Measurements from ENCODE around the gene GRM5. TPM values are rescaled to one million over a fixed set of nuclear protein-coding genes. Genes with fewer than 3 reads are reported as not detected.

The GRM5 gene
- total RNA-seq, 2 donors from 2014 or later = not detected

DNA sequence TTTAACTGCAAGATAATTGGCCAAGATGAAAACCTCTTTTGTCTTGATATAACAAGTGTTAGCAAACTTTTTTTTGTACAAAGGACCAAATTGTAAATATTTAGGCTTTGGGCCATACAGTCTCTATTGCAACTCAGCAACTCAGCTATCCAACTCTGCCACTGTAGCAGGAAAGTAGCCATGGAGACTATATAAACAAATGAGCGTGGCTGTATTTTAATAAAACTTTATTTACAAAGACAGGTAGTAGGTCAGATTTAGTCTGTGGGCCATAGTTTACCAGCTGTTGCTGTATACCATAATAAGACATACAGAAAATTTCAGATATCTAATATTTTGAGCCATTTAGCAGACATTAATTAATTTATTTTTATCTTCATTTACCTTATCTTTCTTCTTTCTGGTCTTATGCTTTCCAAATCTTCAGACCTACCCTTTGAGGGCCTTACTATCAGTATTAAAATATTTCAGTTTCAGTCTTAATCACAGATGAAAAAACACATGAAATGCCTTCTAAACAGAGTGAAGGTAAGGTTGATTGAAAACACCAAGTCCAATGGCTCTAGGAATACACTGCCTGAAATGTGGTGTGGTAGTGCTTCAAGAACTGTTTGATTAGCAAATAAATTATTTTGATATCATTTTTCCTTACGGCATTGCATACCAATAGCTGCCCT, 471.4 kb downstream of the GRM5 start:
- intact Hi-C loops (cut with DNase I, micrococcal nuclease) = no loop called here
- ATAC-seq = no peak
- no peak for DNase-seq

DNA sequence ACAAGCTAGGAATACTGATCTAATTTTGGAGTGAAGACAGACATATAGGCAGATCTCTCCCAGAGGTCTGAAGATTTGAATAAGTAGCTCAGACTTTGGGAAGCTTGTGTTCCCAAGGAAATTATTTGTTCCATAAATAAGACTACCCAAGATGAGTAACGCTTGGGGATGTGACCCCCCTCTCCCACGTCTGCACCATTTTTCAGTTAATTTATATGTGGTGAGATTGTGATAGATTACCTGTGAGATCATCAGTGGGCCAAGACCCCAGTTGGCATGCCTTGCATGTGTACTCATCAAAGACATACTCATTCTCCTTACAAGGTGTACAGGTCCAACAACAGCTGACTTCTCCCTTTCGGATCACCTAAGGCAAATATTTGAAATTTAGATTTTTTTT, 475.4 kb downstream of the GRM5 start:
- intact Hi-C loops (cut with DNase I, micrococcal nuclease) = no loop called here
- no peak for DNase-seq
- no peak for ATAC-seq

DNA sequence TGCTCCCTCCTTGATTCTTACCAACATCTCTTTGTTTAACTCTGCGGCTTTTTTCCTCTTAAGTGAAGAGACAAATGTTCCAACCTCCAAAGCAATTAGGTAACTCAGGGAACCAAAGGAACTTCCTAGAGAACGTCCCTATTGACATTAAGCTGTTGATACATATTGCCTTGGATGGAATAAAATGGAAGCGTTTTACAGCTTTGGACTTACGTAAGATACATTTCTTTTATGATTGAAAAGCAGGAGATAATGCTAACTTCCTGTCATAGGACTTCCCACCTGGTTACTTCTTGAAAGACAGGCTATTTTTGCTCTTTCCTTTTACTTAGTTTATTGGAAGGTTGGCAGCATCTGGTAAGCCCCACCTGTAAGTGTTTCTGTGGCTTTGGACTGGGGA, 482.5 kb downstream of the GRM5 start:
- DNase-seq = no peak

DNA sequence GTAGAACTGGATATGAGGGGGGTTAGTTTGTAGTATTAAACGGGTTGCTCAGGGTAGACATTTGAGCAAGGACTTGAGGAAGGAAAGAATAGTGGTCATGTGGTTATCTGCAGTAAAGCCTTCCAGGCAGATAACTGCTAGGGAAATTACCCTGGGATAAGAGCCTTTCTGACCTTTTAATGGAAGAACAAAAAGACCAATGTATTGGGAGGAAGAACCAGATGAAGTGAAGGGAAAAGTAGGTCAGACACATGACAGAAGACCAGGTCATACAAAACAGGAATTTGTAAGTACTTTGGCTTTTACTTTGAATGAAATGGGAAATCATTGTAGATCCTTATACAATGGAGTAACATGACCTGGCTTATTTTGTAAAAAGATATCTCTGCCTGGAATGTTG, 486.3 kb downstream of the GRM5 start:
- intact Hi-C loops (cut with DNase I, micrococcal nuclease) = no loop called here
- DNase-seq = no peak
- no peak for ATAC-seq

More for the DNA sequence above, 482.5 kb downstream of the GRM5 start:
- peak; percentile 96 for ATAC-seq
- intact Hi-C loops (cut with DNase I, micrococcal nuclease) = no loop called here

DNA sequence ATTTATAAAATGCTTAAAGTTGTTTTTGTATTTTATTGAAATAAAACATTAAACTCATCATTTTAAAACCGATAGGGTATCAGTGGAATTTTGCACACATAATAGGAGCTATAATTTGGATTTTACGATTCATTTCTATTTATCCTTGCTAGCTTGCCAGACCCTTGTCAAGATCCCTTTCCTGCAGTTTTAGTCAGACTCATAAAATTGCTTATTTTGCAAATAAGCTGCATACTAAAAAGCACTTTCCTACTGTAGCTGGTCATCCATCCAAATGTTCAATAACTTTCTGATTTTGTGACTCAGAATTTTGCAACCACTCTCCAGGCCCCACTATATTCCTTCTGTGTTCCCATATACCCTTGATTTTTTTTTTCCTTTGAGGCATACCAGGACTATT, 489.0 kb downstream of the GRM5 start:
- no peak for DNase-seq
- intact Hi-C loops (cut with DNase I, micrococcal nuclease) = no loop called here

DNA sequence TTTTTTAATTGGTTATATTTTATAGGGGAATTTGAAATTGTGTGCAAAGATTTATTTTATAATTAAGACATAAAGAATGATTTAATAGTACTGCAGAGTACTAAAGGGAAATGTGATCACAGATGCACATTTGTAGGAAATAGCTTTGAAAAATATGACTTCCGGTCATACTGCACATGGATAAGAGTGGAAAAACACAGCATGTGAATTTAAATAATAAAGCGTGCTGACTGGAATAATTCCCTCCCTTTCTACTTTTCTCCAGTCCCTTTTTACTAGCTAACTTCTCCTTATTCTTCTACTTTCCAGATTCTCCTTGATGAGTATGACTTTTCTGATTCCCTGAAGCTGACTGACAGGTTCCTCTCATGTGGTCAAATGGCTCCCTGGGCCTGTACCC, 489.9 kb downstream of the GRM5 start:
- DNase-seq (no peak), ATAC-seq (no peak)
- intact Hi-C loops (cut with DNase I, micrococcal nuclease) = no loop called here

More for the DNA sequence above, 489.0 kb downstream of the GRM5 start:
- ATAC-seq = no peak

DNA sequence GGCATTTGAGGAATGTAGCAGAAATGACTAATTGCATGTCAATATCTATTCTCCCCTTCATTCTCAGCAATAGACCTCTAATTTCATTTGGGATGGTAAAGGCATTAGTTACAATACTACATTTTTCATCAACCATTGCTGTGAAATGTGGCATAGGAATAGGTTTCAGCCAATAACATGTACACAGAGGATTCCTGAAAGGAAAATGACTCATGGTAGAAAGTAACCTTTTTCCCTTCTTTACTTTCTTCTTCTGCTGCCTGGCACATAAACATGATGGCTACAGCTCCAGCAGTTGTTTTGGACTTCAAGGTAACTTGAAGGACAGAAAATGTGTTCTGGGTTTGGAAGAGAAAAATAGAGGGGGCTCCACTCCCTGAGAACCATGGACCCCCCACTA, 496.4 kb downstream of the GRM5 start:
- intact Hi-C loops (cut with DNase I, micrococcal nuclease) = no loop called here
- DNase-seq (no peak), ATAC-seq (no peak)

DNA sequence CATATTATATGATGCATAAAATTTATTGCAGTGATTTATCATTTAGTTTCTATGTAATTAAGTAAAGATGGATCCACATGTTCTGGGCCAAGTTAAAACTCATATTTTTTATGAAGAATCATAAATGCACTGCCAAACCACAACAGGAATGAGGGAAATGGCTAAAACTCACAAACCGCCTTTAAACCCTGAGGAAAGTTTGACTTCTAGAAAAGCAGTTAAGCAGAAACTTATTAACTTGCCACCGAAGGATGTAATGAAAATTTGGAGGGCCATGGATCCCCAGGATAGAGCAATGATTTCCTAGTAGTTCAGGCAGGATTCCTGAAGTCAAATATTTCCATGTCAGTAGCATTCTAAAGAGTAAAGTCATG, 510.0 kb downstream of the GRM5 start:
- intact Hi-C loops (cut with DNase I, micrococcal nuclease) = no loop called here
- ATAC-seq (no peak), DNase-seq (no peak)

DNA sequence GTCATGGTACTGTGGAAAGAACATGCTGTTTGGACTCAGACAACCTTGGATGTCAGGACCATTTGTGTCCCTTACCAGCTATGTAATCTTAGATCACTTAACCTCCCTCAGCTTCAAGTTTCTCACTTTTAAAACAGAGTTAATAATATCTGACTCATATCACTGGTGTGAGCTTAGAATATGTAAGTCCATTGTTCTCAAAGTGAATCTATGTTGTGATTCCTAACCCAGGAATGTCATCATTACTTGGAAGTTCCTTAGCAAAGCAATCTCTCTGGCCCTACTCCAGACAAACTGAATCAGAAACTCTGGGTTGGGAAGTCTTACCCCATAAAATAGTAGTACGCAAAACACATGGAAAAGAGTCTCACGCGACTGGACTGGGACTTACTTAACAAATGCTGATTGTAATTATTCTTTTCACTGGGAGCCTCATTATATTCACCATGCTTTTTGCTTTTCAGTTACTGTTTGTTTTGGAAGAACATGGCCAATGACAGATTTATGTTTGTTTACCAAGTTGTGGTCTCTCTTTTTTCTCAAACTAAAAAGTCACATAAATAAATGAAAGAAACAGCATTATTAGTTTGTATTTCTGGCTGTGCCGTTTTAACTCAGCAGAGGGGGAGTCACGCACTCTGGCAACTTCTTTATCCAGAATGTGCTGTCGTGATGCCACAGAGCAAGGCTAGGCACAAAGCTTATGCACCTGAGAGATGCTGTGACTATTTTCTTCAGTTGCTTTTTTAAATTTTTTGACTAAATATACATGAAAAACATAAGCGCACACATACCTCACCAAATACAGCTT, 510.6 kb downstream of the GRM5 start:
- DNase-seq (no peak), ATAC-seq (no peak)
- intact Hi-C loops (cut with DNase I, micrococcal nuclease) = no loop called here

DNA sequence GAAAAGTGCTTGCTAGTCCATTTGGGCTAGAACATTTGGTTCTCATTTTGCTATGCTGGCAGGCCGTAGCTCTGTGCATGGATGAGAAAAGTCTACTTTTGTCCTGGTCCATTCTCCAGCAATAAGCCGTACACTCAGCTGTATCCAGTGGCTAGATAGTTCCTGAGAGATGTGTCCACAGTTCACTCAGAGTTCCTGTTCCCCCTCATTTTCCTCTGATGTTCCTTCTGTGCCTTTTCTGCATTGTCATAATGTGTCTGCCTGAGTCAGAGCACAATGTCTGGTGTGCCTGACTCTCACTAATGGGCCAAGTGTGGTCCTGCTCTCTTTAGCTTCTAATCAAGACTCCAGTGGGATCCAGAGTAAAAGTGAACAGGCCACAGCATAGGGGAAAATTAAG, 512.6 kb downstream of the GRM5 start:
- intact Hi-C loops (cut with DNase I, micrococcal nuclease) = no loop called here
- no peak for ATAC-seq

DNA sequence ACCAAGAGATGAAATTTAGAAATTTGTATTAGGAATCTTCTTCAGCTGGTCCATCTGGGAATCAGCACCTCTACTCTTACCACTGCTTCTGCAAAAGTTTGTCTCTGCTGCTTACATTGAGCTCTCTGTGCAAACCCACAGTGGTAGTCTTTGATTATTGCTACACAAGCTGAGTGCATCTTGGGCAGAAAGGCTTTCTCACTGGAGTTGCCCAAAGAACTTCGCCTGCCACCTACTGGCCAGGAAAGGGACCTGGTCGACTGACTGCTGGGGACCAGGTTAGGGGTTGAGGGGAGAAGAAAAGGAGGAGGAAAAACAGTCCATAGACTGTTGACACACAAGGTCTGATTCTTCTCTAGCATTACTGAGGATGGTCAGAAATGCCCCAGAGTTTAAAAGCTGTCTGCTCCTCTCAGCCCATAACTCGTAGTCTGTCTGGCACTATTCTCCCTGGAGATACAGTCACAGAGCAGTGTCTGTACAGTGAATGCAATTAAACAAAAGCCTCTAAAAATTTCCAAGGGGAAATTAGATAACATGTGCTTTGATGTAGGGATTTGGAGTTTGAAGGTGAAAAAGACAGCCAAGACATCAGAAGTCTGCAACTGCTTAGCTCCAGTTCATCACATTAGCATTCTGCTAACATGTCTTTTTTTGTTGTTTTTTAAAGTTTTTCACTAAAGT, 513.3 kb downstream of the GRM5 start:
- peak; percentile 67 for ATAC-seq
- DNase-seq = peak in 1 of 2 donors; percentile 44
- intact Hi-C loops (cut with DNase I, micrococcal nuclease) = no loop called here

More for the DNA sequence above, 512.6 kb downstream of the GRM5 start:
- DNase-seq = no peak

DNA sequence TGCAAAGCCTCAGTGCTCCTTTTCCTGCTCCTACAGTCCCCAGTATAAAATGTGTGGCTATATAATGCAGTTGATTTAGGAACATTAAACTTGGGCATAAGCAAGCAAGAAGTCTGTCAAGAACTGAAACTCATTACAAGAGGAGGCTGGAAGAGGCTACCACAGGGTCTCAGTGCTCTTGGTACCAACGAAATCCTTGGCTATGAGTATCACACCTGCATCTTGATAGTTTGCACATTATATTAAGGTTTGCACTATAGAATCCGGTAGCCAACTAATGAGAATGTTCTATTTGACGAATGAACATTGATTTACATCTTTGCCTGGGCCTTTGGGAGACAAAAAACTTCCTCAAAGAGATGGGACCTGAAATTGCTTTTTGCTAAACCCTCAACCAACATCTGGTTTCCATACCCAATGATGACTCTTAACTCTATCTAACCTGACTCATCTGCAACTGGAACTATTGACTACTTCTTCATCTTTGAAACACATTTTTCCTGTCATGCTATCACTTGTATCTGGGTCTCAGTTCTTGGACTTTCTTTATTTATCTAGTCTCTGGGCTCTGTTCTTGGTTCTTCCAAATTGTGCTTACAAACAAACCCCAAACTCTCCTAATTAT, 521.0 kb downstream of the GRM5 start:
- ATAC-seq = no peak
- no peak for DNase-seq
- intact Hi-C loops (cut with DNase I, micrococcal nuclease) = loop anchor here in 1 of 2 donors (5.0 to 10.0 kb wide), 2 partner anchors 312 to 1190 kb away; no protein-coding TSS in a partner anchor

DNA sequence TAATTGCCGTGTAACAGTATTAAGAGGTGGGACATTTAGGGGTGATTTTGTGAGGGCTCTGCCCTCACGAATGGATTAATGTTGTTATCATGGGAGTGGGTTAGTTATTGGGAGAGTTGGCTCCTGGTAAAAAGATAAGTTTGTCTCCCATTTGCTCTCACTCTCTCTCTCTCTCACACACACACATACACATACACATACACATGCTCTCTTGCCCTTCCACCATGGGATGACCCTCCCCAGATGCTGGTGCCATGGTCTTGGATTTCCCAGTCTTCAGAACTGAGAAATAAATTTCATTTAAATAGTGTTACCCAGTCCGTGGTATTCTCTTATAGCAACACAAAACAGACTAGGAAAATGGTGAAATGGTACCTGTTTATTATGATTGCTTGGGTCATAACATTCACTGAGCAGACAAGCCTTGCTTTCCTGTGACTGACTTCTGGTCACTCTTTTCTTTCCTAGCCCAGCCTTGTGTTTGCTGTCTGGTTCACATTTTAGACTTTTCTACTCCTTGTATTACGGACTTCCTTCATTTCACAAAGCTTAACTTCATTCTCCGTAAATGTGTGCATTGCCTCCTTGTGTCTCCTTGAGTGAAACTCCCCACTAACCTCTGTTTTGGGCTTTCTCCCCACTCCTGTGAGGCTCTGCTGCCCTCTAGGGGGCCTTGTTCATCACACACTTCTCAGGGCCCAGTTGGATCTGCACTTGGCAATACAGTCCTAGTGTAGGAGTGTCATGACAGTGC, 521.7 kb downstream of the GRM5 start:
- peak; percentile 100 for ATAC-seq
- intact Hi-C loops (cut with DNase I, micrococcal nuclease) = loop anchor here in 1 of 2 donors (5.0 to 10.0 kb wide), 2 partner anchors 312 to 1189 kb away; no protein-coding TSS in a partner anchor
- DNase-seq = peak; percentile 61 to 81

DNA sequence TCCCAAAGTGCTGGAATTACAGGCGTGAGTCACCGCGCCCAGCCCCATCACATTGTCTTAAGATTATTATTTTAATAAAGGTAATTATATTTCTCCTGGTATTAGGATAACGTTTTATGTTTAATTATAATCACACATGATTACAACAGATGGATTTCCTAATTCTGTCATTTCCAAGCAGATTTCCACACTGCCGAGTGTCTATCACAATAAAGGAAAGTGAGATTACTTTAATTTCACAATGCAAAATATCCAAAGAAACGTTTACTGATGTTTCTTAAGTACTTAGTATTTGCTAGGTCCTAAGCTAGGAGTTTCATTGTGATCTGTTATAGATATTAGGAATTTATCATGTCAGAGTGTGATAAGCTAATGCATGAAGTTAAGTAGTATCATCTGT, 524.8 kb downstream of the GRM5 start:
- DNase-seq (no peak), ATAC-seq (no peak)
- intact Hi-C loops (cut with DNase I, micrococcal nuclease) = loop anchor here in 1 of 2 donors (5.0 to 10.0 kb wide), 2 partner anchors 309 to 1186 kb away; no protein-coding TSS in a partner anchor

DNA sequence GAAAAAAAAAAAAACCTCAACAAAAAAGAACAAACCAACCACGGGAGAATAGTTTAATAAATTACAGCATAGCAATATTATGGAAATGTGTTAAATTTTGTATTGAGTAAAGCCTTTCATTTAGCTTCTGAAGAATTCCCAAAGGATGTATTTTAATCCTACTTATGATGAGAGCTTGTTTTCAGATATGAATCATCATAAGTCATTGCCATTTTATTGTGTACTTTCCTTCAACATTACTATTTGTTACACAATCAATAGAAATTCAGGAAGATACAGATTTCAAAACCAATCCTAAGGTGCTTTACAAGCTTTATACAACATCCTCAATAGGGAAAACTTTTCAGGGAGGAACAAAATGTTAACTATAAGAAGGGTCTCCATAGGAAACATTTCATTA, 527.7 kb downstream of the GRM5 start:
- intact Hi-C loops (cut with DNase I, micrococcal nuclease) = no loop called here

DNA sequence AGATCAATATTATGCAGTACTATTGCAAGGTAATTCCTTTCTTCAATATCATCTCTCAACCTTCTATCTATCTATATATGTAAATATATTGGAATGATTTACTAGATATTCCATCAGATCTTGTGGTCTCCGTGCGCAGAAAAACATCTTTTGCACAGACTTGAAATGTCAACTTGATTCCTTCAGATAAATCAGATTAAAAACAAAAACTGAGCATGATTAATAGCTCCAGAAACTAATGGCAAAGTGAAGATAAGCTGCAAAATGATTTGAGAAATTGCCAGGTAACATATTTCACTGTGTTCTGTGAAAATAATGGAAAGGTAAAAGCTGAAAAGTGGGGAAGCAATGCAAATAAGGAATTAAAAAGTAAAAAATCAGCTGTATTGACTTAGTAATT, 528.2 kb downstream of the GRM5 start:
- ATAC-seq = no peak

More for the DNA sequence above, 527.7 kb downstream of the GRM5 start:
- no peak for DNase-seq
- no peak for ATAC-seq

DNA sequence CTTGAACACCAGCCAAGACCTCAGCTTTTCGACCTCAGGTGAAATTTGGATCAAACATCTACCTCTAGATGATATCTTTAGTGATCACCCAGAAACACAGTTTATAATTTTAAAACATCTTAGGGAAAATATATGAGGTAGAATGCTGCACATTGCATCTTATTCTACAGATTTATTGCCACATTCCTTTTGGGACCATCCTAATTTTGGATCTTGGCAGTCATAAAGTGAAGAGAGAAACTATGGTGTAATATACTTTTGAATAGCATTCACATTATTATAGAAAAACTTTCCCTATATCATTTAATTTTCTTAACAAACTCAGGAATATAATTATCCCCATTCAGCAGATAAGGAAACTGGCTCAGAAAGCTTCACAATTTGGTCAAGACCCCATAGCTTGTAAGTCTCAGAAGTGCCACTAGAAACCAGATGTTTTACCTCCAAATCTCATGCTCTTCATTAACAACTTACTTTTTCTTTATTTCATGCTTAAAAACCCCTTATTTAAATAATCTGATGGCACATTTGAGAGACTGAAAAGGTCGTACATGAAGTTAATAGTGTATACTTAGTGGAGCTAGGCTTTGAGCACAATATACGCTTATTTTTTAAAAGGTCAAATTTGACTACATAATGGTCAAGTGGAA, 529.0 kb downstream of the GRM5 start:
- intact Hi-C loops (cut with DNase I, micrococcal nuclease) = no loop called here
- DNase-seq (no peak), ATAC-seq (no peak)

More for the DNA sequence above, 528.2 kb downstream of the GRM5 start:
- no peak for DNase-seq
- intact Hi-C loops (cut with DNase I, micrococcal nuclease) = no loop called here

DNA sequence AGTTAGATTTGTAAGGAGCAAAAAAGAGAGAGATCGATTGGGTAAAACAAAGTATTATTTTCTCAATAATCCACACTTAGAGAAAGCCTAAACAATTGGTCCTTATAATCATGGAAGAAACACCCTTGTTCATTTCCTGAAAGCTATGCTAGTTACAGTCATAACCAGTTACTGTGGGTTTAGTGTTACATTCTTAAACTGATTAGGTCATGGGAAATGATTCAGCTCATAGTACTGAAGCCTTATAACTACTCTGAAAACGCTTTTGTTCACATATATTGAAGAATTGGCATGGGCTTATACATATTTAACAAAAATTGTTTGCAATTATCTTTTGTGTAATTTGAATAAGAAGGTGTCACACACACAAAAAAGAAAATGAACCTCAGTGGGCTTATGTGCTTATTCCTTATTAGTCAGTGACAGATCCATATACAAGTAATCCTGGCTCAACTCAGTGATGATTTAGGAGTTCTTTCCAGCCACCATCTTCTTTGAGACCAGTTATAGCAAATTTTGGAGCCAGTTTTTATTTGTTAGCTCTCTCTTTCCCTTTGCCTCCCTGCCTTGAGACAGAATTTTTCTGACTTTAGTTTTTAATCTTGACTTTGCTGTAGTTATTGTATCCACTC, 529.8 kb downstream of the GRM5 start:
- DNase-seq (no peak), ATAC-seq (no peak)
- intact Hi-C loops (cut with DNase I, micrococcal nuclease) = no loop called here
